IMR-90 (cell line): ENCODE data around the gene PDCL3.

Source experiments
- CEBPB ChIP-seq: IDR thresholded peaks from 2 replicates; pipeline ENCODE4 v1.6.1; 2012; ENCODE audit warnings: low read depth, low read length, improper control_type of control experiment
- CHD1 ChIP-seq: IDR thresholded peaks from 2 replicates; pipeline ENCODE4 v1.6.1; 2012; ENCODE audit warnings: low read depth, low read length, improper control_type of control experiment
- CTCF ChIP-seq: conservative IDR thresholded peaks from 2 replicates; pipeline ENCODE4 v1.5.1; 2012; ENCODE audit warnings: mild to moderate bottlenecking, low read depth, low read length, improper control_type of control experiment
- ELK1 ChIP-seq: fragments of 150-350 bp; IDR thresholded peaks from 2 replicates; pipeline ENCODE4 v1.6.1; 2016; ENCODE audit warnings: low read depth, mild to moderate bottlenecking, low read length, moderate library complexity, borderline replicate concordance
- FOS ChIP-seq: fragments of 150-350 bp; IDR thresholded peaks from 2 replicates; pipeline ENCODE4 v1.6.1; 2016; ENCODE audit warnings: low read depth, low read length
- MXI1 ChIP-seq: IDR thresholded peaks from 2 replicates; pipeline ENCODE4 v1.6.1; 2012; ENCODE audit warnings: low read depth, mild to moderate bottlenecking, low read length, moderate library complexity, borderline replicate concordance
- NFE2L2 ChIP-seq: fragments of 150-350 bp; IDR thresholded peaks from 2 replicates; pipeline ENCODE4 v1.6.1; 2016; ENCODE audit warnings: low read depth, mild to moderate bottlenecking, low read length
- POLR2A ChIP-seq: IDR thresholded peaks from 2 replicates; pipeline ENCODE4 v1.6.1; 2012; ENCODE audit warnings: mild to moderate bottlenecking, low read depth, low read length
- RAD21 ChIP-seq: IDR thresholded peaks from 2 replicates; pipeline ENCODE4 v1.6.1; 2012; ENCODE audit warnings: low read length, improper control_type of control experiment
- RFX5 ChIP-seq: IDR thresholded peaks from 2 replicates; pipeline ENCODE4 v1.8.0; 2012; ENCODE audit warnings: low read depth, mild to moderate bottlenecking, low read length, moderate library complexity
- SMC3 ChIP-seq: fragments of 150-350 bp; IDR thresholded peaks from 2 replicates; pipeline ENCODE4 v1.6.1; 2016; ENCODE audit warnings: low read depth, mild to moderate bottlenecking, antibody characterized with exemption, low read length, moderate library complexity
- USF2 ChIP-seq: fragments of 150-350 bp; IDR thresholded peaks from 2 replicates; pipeline ENCODE4 v1.6.1; 2017; ENCODE audit warnings: mild to moderate bottlenecking, antibody characterized with exemption, low read length, low read depth

GRCh38 chr2:100535855-100536254 is 26.9 kb upstream of the PDCL3 start:
- TF ChIP-seq POLR2A, result no peak
- no peak for TF ChIP-seq CTCF
- no peak for TF ChIP-seq ELK1
- no peak for TF ChIP-seq CEBPB
- TF ChIP-seq FOS, result no peak
- no peak for TF ChIP-seq USF2
- TF ChIP-seq SMC3, result no peak
- TF ChIP-seq MXI1, result no peak
- TF ChIP-seq NFE2L2, result no peak
- no peak for TF ChIP-seq RFX5
- no peak for TF ChIP-seq CHD1
- no peak for TF ChIP-seq RAD21
